HG03558 (cell line): ENCODE data around the gene PDILT.
"Not testable (repeated sequence)": the region's sequence is repeated elsewhere in the genome, so short reads cannot be mapped to it uniquely, and the experiment has no call there.

ENCODE experiments used
- ATAC-seq: cut with Tn5 transposase; IDR thresholded peaks from one replicate; pipeline ENCODE4 v1.9.1; 2021; ENCODE audit warnings: moderate number of reproducible peaks; ENCODE audit not compliant: unreplicated experiment; ENCODE audit errors: extremely low read depth

Gene PDILT

GRCh38 chr16:20326321-20326720 is 78.2 kb downstream of the PDILT start:
- no peak for ATAC-seq

- no peak for ATAC-seq
Measured at GRCh38 chr16:20325005-20325404, 79.5 kb downstream of the PDILT start.

GRCh38 chr16:20323591-20324117 is 80.9 kb downstream of the PDILT start:
- ATAC-seq: no peak

DNA sequence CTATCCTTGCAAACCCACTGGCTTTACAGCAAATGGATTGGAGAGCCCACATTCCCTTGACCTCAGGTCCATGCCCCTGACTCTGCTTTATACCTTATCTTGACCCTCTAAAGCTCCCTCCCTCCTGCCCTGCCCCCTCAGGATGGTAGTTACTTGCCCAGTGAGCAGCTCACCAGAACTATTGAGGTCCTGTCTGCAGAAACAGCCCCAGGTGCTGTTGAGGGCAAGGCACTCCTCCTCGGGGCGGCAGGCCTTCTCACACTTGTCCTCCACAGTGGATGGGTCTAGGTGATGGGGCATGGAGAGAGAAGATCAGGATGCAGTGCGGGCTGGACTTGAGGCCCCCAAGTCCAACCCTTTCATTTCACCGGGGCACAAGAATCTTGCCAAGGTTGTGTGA is 81.8 kb downstream of the PDILT start:
- ATAC-seq: no peak

DNA sequence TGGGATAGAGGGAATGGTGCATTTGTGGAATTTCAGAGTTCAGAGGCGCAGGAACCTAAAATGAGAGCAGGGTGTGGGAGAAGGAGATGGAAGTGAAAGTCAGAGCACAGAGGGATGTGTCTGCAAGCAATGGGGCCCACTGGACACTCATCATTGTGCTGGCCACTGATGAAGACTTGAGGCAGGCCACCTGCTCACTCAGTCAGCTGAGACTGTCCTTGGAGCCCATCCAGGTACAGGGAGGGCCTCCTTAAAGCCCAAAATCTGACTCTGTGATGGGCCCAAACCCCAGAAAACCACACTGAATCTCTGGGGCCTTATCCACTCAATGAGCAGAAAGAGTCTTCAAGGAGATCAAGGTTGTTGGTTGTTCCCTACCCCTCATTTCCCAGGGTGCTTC is 82.9 kb downstream of the PDILT start:
- no peak for ATAC-seq

DNA sequence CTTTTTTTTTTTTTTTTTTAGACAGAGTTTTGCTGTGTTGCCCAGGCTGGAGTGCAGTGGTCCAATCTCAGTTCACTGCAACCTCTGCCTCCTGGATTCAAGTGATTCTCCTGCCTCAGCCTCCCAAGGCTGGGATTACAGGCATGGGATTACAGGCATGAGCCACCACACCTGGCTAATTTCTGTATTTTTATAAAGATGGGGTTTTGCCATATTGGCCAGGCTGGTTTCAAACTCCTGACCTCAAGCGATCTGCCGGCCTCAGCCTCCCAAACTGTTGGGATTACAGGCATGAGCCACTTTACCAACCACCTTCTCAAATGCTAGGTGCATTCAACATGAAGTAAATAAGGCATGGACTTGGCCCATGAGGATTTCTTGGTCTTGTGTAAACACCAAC is 83.5 kb downstream of the PDILT start:
- ATAC-seq: not testable (repeated sequence)

DNA sequence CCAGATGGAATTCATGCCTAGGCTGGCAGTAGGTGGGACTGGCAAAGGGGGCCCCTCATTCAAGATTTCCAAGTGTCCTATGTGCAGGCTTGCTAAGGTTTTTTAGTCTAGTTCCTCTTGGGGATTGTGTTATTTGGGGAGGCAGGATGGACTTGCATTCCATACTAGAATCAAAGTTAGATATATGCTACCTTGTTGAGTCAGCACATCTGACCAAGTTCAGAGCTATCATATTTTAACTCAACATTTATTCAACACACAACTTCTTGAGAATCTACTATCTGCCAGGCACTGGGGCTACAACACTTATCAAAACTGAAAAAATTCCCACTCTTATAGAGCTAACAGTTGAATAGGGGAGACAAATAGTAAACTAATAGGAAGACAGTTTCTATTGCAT is 83.9 kb downstream of the PDILT start:
- ATAC-seq: no peak

GRCh38 chr16:20320178-20320577 is 84.4 kb downstream of the PDILT start:
- no peak for ATAC-seq

GRCh38 chr16:20319406-20319805 is 85.1 kb downstream of the PDILT start:
- no peak for ATAC-seq

DNA sequence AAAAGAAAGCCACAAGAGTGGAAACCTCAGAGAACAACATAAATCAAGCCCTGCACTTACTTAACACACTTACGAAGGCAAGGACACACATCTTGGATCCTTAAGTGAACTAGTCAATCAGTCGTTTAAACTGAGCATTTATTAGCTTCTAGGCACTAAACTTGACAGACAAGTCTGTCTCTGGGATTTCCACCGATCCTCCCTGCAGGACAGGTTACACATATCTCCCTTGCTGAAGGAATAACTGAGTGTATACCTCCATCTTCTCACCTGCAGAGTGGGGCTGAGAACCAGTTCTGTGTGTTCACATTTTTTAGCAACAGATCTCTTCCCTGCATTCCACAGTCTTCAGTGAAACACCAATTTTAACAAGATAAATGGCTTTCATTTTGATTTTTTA is 86.1 kb downstream of the PDILT start:
- ATAC-seq: no peak

- no peak for ATAC-seq
Measured at GRCh38 chr16:20318006-20318405, 86.5 kb downstream of the PDILT start.

- ATAC-seq: no peak
Measured at GRCh38 chr16:20317117-20317516, 87.4 kb downstream of the PDILT start.

DNA sequence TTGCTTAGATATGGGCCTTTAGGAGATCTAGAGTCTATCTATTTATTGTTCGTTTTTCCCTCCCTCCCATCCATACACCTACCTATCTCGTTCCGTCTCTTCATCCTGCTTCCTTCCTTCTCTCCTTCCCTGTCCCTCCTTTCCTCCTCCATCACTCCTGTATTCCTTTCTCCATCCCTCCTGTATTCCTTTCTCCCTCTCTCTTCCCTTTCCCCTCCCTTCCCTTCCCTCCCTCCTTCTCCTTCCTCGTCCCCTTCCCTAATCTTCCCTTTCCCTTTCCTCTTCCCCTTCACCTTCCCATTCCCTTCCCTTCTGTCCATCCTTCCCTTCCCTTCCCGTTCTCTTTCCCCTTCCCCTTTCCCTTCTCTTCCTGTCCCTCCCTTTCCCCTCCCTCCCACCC is 87.8 kb downstream of the PDILT start:
- ATAC-seq: no peak

GRCh38 chr16:20315764-20316163 is 88.8 kb downstream of the PDILT start:
- ATAC-seq: no peak

DNA sequence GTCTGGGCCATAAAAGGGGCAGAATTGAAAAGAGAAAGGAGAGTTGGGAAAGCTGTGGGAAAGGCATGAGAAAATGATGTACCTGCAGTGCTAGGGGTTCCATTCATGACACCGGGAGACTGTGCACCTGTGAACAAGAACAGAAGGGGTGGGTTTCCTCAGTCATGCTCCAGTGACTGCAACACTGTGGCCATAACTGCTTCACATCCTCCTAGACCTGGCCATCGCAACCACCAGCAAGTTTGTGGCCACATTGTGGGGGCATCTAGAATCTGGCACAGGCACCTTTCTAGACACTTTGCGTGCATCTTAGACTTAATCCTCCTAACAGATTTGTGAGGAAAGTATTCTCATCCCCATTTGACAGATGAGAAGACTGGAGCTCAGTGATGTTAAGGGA is 90.0 kb downstream of the PDILT start:
- no peak for ATAC-seq

DNA sequence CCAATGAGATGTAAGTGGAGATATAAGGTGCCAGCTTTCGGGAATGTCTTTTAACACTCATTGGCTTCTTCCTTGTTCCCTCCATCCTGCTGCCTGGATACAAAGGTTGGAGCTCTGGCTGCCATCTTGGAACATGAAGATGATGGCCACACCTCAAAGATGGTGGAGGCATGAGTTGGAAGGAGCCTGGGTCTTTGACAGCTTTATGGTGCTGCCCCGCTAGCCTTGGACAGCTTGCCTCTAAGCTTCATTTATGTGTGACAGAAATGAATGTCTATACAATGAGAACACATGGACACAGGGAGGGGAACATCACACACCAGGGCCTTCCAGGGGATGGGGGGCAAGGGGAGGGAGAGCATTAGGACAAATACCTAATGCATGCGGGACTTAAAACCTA is 90.8 kb downstream of the PDILT start:
- ATAC-seq: no peak

DNA sequence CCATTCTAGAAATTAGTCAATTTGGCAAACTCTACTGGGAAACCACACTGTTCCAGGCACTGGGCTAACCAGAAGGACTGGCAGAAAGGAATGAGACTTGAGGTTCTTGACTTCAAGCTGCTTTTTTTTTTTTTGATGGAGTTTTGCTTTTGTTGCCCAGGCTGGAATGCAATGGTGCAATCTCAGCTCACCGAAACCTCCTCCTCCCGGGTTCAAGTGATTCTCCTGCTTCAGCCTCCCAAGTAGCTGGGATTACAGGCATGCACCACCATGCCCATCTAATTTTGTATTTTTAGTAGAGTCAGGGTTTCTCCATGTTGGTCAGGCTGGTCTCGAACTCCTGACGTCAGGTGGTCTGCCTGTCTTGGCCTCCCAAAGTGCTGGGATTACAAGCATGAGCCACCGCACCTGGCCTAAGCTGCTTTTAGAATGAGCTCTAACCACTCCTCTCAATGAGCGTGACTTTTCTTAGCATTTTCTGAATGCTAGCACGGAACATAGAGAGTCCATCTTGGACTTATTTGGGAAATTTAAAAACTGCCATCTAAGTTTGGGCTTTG is 91.9 kb downstream of the PDILT start:
- not testable (repeated sequence) for ATAC-seq

- no peak for ATAC-seq
Measured at GRCh38 chr16:20311548-20311947, 93.0 kb downstream of the PDILT start.

DNA sequence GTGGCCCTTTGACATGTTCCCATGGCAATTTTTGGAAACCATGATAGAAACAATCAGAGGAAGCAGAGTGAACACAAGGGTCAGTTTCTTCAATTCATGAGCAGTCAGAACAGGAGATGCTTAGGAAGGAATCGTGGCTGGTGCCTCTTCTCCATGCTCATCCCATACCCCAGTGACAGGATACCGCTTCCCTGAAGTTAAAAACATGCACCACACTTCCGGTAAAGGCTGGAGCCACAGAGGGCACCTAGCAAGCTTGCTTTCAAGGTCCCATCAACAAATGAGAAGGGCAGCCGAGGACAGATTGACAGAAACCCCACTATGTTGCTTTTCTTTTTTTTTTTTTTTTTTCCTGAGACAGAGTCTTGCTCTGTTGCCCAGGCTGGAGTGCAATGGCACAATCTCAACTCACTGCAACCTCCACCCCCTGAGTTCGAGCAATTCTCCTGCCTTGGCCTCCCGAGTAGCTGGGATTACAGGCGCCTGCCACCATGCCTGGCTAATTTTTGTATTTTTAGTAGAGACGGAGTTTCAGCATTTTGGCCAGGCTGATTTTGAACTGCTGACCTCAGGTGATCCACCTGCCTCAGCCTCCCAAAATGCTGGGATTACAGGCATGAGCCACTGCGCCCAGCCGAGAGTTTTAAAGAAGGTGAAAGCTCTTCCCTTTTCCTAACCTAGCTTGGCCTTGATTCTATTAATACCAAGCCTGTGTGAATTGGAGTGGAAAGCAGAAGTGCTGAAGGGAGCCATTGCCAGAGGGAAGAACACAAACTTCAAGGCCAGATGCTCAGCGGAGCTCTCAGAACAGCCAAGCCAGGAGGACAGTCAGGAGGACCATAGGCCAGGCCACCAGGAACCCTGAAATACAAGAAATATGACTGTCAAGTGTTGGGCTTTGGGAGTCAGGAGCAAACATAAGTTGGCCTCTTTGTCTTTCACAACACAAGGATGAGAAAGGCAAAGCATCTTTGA is 93.8 kb downstream of the PDILT start:
- ATAC-seq: no peak

GRCh38 chr16:20309786-20310185 is 94.8 kb downstream of the PDILT start:
- no peak for ATAC-seq
